ENCODE measurements around the gene KRTAP9-7. TPM values are rescaled to one million over a fixed set of nuclear protein-coding genes. Genes with fewer than 3 reads are reported as not detected.

The KRTAP9-7 gene, protein sequence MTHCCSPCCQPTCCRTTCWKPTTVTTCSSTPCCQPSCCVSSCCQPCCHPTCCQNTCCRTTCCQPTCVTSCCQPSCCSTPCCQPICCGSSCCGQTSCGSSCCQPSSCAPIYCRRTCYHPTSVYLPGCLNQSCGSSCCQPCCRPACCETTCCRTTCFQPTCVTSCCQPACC
- not detected for total RNA-seq

DNA sequence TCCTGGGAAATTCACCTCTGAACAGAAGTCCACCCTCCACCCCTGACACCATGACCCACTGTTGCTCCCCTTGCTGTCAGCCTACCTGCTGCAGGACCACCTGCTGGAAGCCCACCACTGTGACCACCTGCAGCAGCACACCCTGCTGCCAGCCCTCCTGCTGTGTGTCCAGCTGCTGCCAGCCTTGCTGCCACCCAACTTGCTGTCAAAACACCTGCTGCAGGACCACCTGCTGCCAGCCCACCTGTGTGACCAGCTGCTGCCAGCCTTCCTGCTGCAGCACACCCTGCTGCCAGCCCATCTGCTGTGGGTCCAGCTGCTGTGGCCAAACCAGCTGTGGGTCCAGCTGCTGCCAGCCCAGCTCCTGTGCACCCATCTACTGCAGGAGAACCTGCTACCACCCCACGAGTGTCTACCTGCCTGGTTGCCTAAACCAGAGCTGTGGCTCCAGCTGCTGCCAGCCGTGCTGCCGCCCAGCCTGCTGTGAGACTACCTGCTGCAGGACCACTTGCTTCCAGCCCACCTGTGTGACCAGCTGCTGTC is at the start of gene KRTAP9-7:
Gene KRTAP9-7 (plus strand): TSS at position 51 of the 543 bp plus-strand sequence. CDS start 0 bp downstream, at position 51.

DNA sequence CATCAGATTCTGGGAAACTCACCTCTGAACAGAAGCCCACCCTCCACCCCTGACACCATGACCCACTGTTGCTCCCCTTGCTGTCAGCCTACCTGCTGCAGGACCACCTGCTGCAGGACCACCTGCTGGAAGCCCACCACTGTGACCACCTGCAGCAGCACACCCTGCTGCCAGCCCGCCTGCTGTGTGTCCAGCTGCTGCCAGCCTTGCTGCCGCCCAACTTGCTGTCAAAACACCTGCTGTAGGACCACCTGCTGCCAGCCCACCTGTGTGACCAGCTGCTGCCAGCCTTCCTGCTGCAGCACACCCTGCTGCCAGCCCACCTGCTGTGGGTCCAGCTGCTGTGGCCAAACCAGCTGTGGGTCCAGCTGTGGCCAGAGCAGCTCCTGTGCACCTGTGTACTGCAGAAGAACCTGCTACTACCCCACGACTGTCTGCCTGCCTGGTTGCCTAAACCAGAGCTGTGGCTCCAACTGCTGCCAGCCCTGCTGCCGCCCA is 48.9 kb upstream of the KRTAP9-7 start, which contains the start of gene KRTAP9-2:
Gene KRTAP9-2 (plus strand): TSS at position 51 of the 498 bp plus-strand sequence. CDS start 7 bp downstream, at position 58.

DNA sequence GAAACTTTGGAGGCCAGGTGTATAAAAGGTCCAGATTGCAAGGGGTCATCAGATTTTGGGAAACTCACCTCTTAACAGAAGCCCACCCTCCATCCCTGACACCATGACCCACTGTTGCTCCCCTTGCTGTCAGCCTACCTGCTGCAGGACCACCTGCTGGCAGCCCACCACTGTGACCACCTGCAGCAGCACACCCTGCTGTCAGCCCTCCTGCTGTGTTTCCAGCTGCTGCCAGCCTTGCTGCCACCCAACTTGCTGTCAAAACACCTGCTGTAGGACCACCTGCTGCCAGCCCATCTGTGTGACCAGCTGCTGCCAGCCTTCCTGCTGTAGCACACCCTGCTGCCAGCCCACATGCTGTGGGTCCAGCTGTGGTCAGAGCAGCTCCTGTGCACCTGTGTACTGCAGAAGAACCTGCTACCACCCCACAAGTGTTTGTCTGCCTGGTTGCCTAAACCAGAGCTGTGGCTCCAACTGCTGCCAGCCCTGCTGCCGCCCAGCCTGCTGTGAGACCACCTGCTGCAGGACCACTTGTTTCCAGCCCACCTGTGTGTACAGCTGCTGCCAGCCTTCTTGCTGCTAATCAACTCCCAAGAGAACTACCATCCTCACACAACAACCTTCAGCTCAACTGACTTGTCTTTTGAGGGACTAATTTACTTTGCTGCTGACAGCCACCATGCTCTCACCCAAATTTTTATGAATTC is 42.9 kb upstream of the KRTAP9-7 start, which contains the start of gene KRTAP9-3:
Gene KRTAP9-3 (plus strand): TSS at position 51 of the 707 bp plus-strand sequence. CDS start 53 bp downstream, at position 104.

DNA sequence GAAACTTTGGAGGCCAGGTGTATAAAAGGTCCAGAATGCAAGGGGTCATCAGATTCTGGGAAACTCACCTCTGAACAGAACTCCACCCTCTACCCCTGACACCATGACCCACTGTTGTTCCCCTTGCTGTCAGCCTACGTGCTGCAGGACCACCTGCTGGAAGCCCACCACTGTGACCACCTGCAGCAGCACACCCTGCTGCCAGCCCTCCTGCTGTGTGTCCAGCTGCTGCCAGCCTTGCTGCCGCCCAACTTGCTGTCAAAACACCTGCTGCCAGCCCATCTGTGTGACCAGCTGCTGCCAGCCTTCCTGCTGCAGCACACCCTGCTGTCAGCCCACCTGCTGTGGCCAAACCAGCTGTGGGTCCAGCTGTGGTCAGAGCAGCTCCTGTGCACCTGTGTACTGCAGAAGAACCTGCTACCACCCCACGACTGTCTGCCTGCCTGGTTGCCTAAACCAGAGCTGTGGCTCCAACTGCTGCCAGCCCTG is 37.5 kb upstream of the KRTAP9-7 start, which contains the start of gene KRTAP9-8:
Gene KRTAP9-8 (plus strand): TSS at position 51 of the 489 bp plus-strand sequence. CDS start 53 bp downstream, at position 104.

DNA sequence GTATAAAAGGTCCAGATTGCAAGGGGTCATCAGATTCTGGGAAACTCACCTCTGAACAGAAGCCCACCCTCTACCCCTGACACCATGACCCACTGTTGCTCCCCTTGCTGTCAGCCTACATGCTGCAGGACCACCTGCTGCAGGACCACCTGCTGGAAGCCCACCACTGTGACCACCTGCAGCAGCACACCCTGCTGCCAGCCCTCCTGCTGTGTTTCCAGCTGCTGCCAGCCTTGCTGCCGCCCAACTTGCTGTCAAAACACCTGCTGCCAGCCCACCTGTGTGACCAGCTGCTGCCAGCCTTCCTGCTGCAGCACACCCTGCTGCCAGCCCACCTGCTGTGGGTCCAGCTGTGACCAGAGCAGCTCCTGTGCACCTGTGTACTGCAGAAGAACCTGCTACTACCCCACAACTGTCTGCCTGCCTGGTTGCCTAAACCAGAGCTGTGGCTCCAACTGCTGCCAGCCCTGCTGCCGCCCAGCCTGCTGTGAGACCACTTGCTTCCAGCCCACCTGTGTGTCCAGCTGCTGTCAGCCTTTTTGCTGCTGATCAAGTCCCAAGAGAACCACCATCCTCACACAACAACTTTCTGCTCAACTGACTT is 25.8 kb upstream of the KRTAP9-7 start, which contains the start of gene KRTAP9-4:
Gene KRTAP9-4 (plus strand): TSS at position 51 of the 604 bp plus-strand sequence. CDS start 34 bp downstream, at position 85.

DNA sequence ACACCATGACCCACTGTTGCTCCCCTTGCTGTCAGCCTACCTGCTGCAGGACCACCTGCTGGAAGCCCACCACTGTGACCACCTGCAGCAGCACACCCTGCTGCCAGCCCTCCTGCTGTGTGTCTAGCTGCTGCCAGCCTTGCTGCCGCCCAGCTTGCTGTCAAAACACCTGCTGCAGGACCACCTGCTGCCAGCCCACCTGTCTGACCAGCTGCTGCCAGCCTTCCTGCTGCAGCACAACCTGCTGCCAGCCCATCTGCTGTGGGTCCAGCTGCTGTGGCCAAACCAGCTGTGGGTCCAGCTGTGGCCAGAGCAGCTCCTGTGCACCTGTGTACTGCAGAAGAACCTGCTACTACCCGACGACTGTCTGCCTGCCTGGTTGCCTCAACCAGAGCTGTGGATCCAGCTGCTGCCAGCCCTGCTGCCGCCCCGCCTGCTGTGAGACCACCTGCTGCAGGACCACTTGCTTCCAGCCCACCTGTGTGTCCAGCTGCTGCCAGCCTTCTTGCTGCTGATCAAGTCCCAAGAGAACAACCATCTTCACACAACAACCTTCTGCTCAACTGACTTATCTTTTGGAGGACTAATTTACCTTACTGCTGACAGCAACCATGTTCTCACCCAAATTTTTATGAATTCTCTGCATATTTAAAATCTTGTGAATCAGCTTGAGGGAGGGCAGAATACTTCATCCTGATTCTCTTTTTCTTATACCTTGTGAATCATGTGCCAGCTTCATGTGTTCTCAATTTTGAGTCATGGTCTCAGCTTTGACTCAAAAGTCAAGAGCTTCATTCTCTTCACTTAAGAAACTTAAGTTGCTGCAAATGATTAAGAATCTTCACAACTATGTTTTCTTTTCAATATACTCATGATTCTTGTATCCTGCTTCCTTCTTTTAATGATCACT is 19.9 kb upstream of the KRTAP9-7 start, which contains the start of gene KRTAP9-9:
Gene KRTAP9-9 (plus strand): TSS at position 4 of the 910 bp plus-strand sequence.

DNA sequence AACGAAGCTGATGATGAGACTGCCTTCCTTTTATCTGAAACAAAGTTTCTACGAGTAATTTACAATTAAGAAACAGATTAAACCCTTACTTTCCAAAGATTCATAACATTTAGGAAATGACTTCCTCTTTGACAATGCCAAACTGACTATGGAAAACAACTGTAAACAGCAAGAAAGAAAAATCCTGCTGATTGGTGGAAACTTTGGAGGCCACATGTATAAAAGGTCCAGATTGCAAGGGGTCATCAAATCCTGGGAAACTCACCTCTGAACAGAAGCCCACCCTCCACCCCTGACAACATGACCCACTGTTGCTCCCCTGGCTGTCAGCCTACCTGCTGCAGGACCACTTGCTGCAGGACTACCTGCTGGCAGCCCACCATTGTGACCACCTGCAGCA is 10.4 kb upstream of the KRTAP9-7 start, which contains the start of gene KRTAP9-6:
Gene KRTAP9-6 (plus strand): TSS at position 301 of the 400 bp plus-strand sequence. CDS start 0 bp downstream, at position 301.

DNA sequence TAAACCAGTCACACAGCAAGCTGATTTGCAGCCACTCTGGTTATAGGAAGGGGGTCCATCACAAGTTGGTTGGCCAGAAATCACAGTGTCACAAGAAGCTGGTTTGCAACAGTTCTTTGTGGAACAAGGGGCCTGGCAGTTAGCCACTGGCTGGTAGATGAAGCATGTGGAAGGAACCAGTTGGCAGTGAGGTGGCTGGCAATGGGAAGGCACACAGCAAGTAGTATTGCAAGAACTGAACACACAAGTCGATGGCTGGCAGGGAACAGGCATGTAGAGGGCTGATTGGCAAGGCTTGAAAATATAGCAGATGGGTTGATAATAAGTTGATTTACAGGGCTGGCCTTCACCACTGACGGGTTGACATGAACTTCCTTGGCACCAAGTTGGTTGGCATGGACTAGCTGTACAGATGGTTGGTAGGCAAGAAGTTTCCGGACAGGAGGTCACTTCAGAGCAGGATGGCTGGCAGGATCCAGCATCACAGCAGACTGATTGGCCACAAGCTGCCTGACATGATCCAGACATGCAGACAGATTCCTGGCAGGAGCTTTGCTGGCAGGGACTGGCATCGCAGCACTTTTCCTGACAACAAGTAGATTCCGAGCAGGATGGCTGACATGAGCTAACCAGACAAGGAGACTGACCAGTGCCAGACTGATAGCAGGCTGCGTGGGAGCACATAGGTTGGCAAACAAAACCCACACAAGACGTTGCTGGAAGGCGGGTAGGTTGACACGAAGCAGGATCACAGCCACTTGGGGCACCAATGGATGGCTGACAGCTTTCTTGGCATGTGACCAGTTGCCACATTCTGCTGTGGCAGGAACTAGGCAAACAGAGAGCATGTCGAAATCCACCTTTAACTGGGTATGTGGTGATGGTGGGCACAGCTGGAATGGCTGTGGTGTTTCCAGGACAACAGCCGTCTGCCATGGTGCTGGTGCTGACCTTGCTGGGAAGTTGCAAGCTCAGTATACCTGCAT is 26.7 kb downstream of the KRTAP9-7 start, which contains the start of gene KRTAP29-1:
Gene KRTAP29-1 (minus strand): TSS at position 936 of the 986 bp plus-strand sequence. CDS start 0 bp downstream, at position 936.

DNA sequence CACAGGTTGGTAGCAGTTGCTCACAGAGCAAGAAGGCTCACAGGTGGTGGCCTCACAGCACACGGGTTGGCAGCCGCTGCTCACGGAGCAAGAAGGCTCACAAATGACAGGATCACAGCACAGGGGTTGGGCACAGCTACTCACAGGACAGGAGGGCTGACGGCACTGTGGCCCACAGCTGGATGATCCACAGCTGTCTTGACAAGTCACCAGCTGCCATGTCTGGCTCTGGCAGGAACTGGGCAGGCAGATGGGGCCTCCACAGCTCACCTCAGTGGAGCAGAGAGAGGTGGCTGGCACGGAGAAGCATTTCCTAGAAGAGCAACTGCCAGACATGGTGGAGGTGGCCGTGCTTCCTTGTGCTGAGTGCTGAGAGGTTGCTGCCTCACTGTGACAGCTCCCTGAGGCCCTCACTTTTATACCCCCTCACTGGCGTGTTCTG is 33.4 kb downstream of the KRTAP9-7 start, which contains the start of gene KRTAP16-1:
Gene KRTAP16-1 (minus strand): TSS at position 392 of the 442 bp plus-strand sequence. CDS start 56 bp downstream, at position 336.

DNA sequence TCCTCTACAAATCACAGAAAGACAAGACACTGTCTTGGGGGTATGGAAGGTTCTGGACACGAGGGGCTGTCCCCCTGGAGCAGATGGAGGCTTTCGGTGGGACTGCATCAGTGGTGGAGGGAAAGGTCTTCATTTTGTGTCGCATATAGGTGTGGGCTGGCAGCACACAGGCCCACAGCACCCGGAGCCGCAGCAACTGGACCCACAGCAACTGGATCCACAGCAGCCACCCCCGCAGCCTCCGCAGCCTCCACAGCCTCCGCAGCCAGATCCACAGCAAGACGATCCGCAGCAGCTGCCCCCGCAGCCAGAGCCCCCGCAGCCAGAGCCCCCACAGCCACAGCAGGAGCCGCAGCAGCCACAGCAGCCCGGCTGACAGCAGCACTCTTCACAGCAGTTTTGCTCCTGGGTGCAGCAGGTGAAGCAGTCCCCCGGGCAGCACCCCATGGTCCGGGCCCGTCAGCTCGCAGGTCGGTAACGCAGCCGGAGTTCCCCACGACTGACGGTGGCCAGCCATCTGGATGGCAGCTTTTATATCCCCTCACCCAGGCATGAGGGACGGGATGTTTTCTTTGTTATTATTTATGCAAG is 39.8 kb downstream of the KRTAP9-7 start, which contains the start of gene KRTAP17-1:
Gene KRTAP17-1 (minus strand): TSS at position 507 of the 591 bp plus-strand sequence. CDS start 60 bp downstream, at position 447.

Small RNA genes within 50 kb of the gene (small RNA-seq; reads per million reads assigned to genes)
- gene KRTAP9-10P (ENCODE audit: low replicate concordance): not detected

Other genes starting within 250 kb of the KRTAP9-7 start
- not detected for gene KRTAP1-5, start 248.5 kb upstream of the KRTAP9-7 start, total RNA-seq
- gene KRTAP1-4, start 245.5 kb upstream of the KRTAP9-7 start, total RNA-seq: not detected
- gene KRTAP1-3, start 240.8 kb upstream of the KRTAP9-7 start, total RNA-seq: not detected
- not detected for gene KRTAP1-1, start 234.2 kb upstream of the KRTAP9-7 start, total RNA-seq
- gene KRTAP2-1, start 228.4 kb upstream of the KRTAP9-7 start, total RNA-seq: not detected
- gene KRTAP2-2, start 220.5 kb upstream of the KRTAP9-7 start, total RNA-seq: not detected
- not detected for gene KRTAP2-3, start 215.6 kb upstream of the KRTAP9-7 start, total RNA-seq
- not detected for gene KRTAP2-4, start 209.8 kb upstream of the KRTAP9-7 start, total RNA-seq
- gene KRTAP4-7, start 191.5 kb upstream of the KRTAP9-7 start, total RNA-seq: not detected
- gene KRTAP4-8, start 177.6 kb upstream of the KRTAP9-7 start, total RNA-seq: not detected
- gene KRTAP4-16, start 173.5 kb upstream of the KRTAP9-7 start, total RNA-seq: not detected
- gene KRTAP4-9, start 170.3 kb upstream of the KRTAP9-7 start, total RNA-seq: not detected
- gene KRTAP4-11, start 157.3 kb upstream of the KRTAP9-7 start, total RNA-seq: not detected
- not detected for gene KRTAP4-12, start 151.5 kb upstream of the KRTAP9-7 start, total RNA-seq
- gene KRTAP4-6, start 135.2 kb upstream of the KRTAP9-7 start, total RNA-seq: not detected
- not detected for gene KRTAP4-5, start 125.9 kb upstream of the KRTAP9-7 start, total RNA-seq
- not detected for gene KRTAP4-4, start 115.0 kb upstream of the KRTAP9-7 start, total RNA-seq
- not detected for gene KRTAP4-3, start 107.5 kb upstream of the KRTAP9-7 start, total RNA-seq
- gene KRTAP4-2, start 97.5 kb upstream of the KRTAP9-7 start, total RNA-seq: not detected
- not detected for gene KRTAP4-1, start 90.8 kb upstream of the KRTAP9-7 start, total RNA-seq
- not detected for gene KRTAP9-1, start 85.8 kb upstream of the KRTAP9-7 start, total RNA-seq
- not detected for gene KRTAP9-2, start 49.0 kb upstream of the KRTAP9-7 start, total RNA-seq
- gene KRTAP9-3, start 43.2 kb upstream of the KRTAP9-7 start, total RNA-seq: not detected
- gene KRTAP9-8, start 37.7 kb upstream of the KRTAP9-7 start, total RNA-seq: not detected
- not detected for gene KRTAP9-4, start 26.0 kb upstream of the KRTAP9-7 start, total RNA-seq
- gene KRTAP9-9, start 20.3 kb upstream of the KRTAP9-7 start, total RNA-seq: not detected
- not detected for gene KRTAP9-6, start 10.3 kb upstream of the KRTAP9-7 start, total RNA-seq
- not detected for gene KRTAP29-1, start 27.2 kb downstream of the KRTAP9-7 start, total RNA-seq
- not detected for gene KRTAP16-1, start 33.6 kb downstream of the KRTAP9-7 start, total RNA-seq
- not detected for gene KRTAP17-1, start 40.0 kb downstream of the KRTAP9-7 start, total RNA-seq
- 0.12 TPM for gene KRT33A, start 75.1 kb downstream of the KRTAP9-7 start, total RNA-seq
- not detected for gene KRT33B, start 94.1 kb downstream of the KRTAP9-7 start, total RNA-seq
- not detected for gene KRT34, start 106.6 kb downstream of the KRTAP9-7 start, total RNA-seq
- gene KRT31, start 121.9 kb downstream of the KRTAP9-7 start, total RNA-seq: 0.47 TPM
- not detected for gene KRT37, start 148.9 kb downstream of the KRTAP9-7 start, total RNA-seq
- gene KRT38, start 165.3 kb downstream of the KRTAP9-7 start, total RNA-seq: not detected
- gene KRT32, start 191.7 kb downstream of the KRTAP9-7 start, total RNA-seq: not detected
- gene KRT35, start 205.5 kb downstream of the KRTAP9-7 start, total RNA-seq: 0.41 TPM
- not detected for gene KRT36, start 214.2 kb downstream of the KRTAP9-7 start, total RNA-seq
- gene KRT13, start 229.9 kb downstream of the KRTAP9-7 start, total RNA-seq: 7.4 TPM
- 1.1 TPM for gene KRT15, start 243.2 kb downstream of the KRTAP9-7 start, total RNA-seq